Measurements from ENCODE around the gene SF1.

DNA sequence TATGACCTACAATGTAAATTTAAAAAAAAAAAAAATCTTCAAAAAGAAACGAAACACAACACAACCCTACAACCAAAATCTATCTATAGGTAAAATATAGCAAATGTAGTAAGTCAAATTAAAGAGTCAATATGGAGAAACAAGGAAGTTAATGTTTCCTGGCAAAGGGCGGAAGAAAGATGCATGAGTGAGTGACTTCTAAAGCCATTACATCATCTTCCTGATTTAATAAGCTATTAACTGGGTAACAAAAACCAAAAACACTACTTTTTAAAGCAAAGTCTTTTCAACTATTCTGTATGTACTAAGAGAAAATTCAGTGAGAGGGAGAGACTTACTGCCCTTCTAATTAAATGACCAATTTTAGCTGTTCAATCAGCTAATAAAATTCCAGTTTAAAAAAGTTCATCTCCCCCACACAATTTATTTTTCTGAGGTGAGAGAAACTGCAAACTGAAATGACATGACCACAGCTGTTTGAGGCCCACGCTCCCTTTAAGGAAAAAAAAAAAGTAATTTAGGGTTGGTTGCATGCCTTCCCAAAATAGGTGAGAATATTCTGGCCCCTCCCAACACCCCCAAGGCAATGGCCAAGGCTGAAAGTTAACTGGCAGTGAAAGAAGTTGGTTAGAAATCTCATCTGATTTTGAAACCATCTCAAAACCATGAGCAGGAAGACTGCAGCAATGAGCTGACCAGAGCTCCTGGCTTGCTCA lies 5.9 kb downstream of the SF1 start:
- TF ChIP-seq, protein P1, sequence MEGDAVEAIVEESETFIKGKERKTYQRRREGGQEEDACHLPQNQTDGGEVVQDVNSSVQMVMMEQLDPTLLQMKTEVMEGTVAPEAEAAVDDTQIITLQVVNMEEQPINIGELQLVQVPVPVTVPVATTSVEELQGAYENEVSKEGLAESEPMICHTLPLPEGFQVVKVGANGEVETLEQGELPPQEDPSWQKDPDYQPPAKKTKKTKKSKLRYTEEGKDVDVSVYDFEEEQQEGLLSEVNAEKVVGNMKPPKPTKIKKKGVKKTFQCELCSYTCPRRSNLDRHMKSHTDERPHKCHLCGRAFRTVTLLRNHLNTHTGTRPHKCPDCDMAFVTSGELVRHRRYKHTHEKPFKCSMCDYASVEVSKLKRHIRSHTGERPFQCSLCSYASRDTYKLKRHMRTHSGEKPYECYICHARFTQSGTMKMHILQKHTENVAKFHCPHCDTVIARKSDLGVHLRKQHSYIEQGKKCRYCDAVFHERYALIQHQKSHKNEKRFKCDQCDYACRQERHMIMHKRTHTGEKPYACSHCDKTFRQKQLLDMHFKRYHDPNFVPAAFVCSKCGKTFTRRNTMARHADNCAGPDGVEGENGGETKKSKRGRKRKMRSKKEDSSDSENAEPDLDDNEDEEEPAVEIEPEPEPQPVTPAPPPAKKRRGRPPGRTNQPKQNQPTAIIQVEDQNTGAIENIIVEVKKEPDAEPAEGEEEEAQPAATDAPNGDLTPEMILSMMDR (IDR thresholded peaks at IDR 0.05), result no peak
- TF ChIP-seq POLR2A (IDR thresholded peaks at IDR 0.05), result no peak
